ENCODE data around the gene MGME1. TPM values are rescaled to one million over a fixed set of nuclear protein-coding genes. Genes with fewer than 3 reads are reported as not detected.

The MGME1 gene
- total and polyA plus RNA-seq, 3 experiments from 2014 or later = 11.9 to 31.8 (median 29.2) TPM

DNA sequence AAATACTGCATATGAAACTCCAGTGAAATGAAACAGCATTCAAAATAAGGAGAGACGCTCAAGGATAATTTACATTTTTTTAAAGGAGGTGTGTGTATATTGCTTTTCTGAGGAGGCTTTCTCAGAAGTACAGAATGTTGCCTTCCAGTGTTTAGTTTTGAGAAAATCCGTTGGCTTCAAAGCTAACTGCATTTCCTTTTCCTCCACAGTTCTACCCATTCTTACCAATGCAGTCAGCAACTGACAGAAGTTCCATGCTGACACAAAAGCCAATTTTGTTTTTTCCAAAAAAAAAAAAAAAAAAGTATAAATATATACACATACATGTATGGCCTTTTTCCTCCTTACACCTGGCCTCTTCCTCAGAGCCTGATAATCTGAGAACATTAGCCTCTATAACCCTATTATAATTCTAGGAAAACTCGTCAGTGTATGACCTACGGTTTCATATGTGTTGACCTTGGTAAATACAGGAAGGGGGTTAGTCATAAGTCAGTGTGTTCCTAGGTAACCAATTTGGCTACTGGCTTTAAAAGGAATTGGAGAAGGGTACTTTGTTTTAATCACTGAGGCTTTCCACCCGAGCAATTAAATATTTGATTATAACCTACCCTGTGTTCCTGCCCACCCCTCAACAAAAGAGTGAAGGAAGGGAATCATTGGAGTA is 24.2 kb downstream of the MGME1 start:
- peaks cover 0 to 21% (median 2%) of the 10 kb centered on the region in 3 donors for H3K36me3 Mint-ChIP-seq
- Histone ChIP-seq H3K4me1 (ENCODE audit: insufficient read depth, low read length) (peaks cover 8% of the 10 kb centered on the region), H3K9me3 (ENCODE audit: low read length) (no peaks in the 10 kb centered on the region), H3K36me3 (ENCODE audit: insufficient read depth, low read length) (no peaks in the 10 kb centered on the region), H3K27me3 (ENCODE audit: insufficient read depth, low read length, poor library complexity, severe bottlenecking) (no peaks in the 10 kb centered on the region), H3K27ac (ENCODE audit: low read depth, low read length) (no peak overlapping the region), H3K4me3 (ENCODE audit: low read length) (no peak overlapping the region)
- no peak for DNase-seq
- CTCF ChIA-PET = interaction anchor here (0.6 to 1.8 kb wide), 2 partner anchors 275 to 487 kb away, joined by 3 to 7 read pairs; no protein-coding TSS in a partner anchor
- H3K27ac Mint-ChIP-seq = peak overlapping the region in 2 of 8 donors; percentile 9 to 54
- POLR2A ChIA-PET = no interaction called here
- H3K27me3 Mint-ChIP-seq = no peaks in the 10 kb centered on the region
- no peaks in the 10 kb centered on the region for H3K9me3 Mint-ChIP-seq
- peaks cover 8 to 11% (median 9%) of the 10 kb centered on the region in 3 donors for H3K4me1 Mint-ChIP-seq
- no peak overlapping the region for H3K4me3 Mint-ChIP-seq

DNA sequence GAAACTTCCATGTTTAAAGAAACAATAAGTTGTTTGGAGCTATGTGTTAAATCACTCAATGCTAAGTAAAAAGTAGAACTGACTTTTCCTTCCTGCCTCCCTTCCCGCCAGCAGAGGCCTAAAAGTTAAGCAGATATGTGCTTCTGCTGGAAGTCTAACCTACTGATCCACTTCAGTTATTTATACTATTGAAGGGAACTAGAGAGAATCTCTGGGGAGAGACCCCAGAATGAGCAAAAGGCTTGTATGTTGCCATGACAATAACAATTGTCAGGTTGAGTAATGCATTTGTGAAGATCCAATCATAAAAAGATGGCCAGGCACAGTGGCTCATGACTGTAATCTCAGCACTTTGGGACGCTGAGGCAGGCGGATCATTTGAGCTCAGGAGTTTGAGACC is 24.7 kb downstream of the MGME1 start:
- Mint-ChIP-seq H3K4me3 (no peak overlapping the region), H3K4me1 (peaks cover 5 to 7% (median 6%) of the 10 kb centered on the region in 3 donors), H3K27ac (no peak overlapping the region), H3K27me3 (no peaks in the 10 kb centered on the region), H3K9me3 (no peaks in the 10 kb centered on the region), H3K36me3 (peaks cover 0 to 17% (median 2%) of the 10 kb centered on the region in 3 donors)
- DNase-seq = no peak
- H3K27ac ChIP-seq (ENCODE audit: low read depth, low read length) = no peak overlapping the region
- no peak overlapping the region for H3K4me3 ChIP-seq (ENCODE audit: low read length)
- H3K9me3 ChIP-seq (ENCODE audit: low read length) = no peaks in the 10 kb centered on the region
- ChIA-PET POLR2A (no interaction called here), CTCF (interaction anchor here (0.9 to 1.8 kb wide), 3 partner anchors 54 to 488 kb away, joined by 3 to 7 read pairs (median 3); no protein-coding TSS in a partner anchor)
- H3K4me1 ChIP-seq (ENCODE audit: insufficient read depth, low read length) = peaks cover 3% of the 10 kb centered on the region
- H3K27me3 ChIP-seq (ENCODE audit: insufficient read depth, low read length, poor library complexity, severe bottlenecking) = no peaks in the 10 kb centered on the region
- no peaks in the 10 kb centered on the region for H3K36me3 ChIP-seq (ENCODE audit: insufficient read depth, low read length)

DNA sequence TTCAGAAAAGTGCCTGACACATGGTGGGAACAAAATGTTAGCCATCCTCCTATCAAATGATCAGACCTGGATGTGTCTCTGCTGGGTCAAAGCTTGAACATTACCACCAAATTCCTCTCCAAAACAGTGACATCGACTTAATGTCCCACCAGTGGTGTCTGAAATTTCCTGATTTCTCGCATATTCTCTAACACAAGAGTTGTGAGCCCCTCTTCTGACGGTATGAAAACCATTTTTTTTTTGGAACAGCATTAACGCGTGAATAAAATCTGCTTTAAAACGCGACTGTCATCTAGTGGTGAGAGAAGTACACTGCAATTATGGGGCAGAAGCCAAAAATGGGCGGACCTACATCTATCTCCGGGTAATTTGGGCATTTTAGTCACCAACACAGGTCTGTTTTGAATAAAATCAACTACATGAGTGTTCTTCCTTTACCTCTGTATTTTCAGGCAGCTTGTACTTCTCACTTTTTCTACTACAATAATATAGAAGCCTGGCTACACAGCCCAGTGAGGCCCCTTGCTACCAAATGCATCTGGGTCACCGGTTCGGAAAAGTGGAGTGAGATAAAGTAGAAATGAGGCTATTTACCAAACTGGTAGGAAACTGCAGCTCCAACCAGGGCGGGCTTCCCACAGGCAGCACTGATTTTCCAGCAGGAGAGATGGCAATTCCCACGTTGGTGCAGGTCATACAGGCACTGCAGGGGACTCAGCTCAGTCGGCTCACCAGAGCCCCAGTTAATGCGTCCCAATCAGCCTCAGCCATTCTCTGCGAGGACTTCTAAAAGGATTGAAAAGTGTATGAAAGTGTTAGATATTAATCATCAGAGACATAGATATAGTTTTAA is 27.4 kb downstream of the MGME1 start:
- H3K27me3 ChIP-seq (ENCODE audit: insufficient read depth, low read length, poor library complexity, severe bottlenecking) = no peaks in the 10 kb centered on the region
- no peak overlapping the region for H3K4me3 Mint-ChIP-seq
- no peak overlapping the region for H3K27ac ChIP-seq (ENCODE audit: low read depth, low read length)
- peaks cover 3% of the 10 kb centered on the region for H3K4me1 ChIP-seq (ENCODE audit: insufficient read depth, low read length)
- no peaks in the 10 kb centered on the region for H3K27me3 Mint-ChIP-seq
- peaks cover 5 to 7% (median 6%) of the 10 kb centered on the region in 3 donors for H3K4me1 Mint-ChIP-seq
- CTCF ChIA-PET = interaction anchor here (1.1 to 3.6 kb wide), 13 partner anchors 12 to 491 kb away, joined by 3 to 25 read pairs (median 5); partner anchors contain the start of genes DSTN, MGME1, RRBP1 and SNX5
- H3K4me3 ChIP-seq (ENCODE audit: low read length) = no peak overlapping the region
- no peaks in the 10 kb centered on the region for H3K9me3 ChIP-seq (ENCODE audit: low read length)
- DNase-seq = peak; percentile 3 to 59 (median 51)
- no peaks in the 10 kb centered on the region for H3K36me3 Mint-ChIP-seq
- no peaks in the 10 kb centered on the region for H3K36me3 ChIP-seq (ENCODE audit: insufficient read depth, low read length)
- no peaks in the 10 kb centered on the region for H3K9me3 Mint-ChIP-seq
- POLR2A ChIA-PET = no interaction called here
- peak overlapping the region in 2 of 8 donors; percentile 9 to 19 for H3K27ac Mint-ChIP-seq

DNA sequence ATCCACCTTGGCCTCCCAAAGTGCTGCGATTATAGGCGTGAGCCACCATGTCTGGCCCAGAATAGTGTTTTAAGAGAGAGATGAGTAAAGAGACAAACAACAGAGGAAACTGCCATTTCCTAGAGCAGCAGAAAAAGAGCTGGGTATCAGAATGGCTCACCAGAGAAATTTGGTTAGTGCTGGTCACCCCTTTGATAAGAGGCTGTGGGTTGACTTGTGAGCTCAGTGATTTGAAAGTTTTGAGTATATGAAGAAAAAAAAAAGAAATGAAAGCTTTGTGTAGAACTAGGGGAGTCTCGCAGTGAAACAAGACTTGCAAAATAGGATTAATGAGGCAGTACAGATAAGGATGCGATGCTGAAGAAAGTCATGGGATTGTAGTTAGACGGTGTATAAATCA is 29.6 kb downstream of the MGME1 start:
- CTCF ChIA-PET = interaction anchor here (0.8 to 2.1 kb wide), 2 partner anchors 30 to 316 kb away, joined by 3 to 8 read pairs; partner anchors contain the start of genes MGME1, RRBP1 and SNX5
- Histone ChIP-seq H3K27me3 (ENCODE audit: insufficient read depth, low read length, poor library complexity, severe bottlenecking) (no peaks in the 10 kb centered on the region), H3K4me1 (ENCODE audit: insufficient read depth, low read length) (peaks cover 3% of the 10 kb centered on the region), H3K4me3 (ENCODE audit: low read length) (no peak overlapping the region), H3K9me3 (ENCODE audit: low read length) (no peaks in the 10 kb centered on the region), H3K36me3 (ENCODE audit: insufficient read depth, low read length) (no peaks in the 10 kb centered on the region), H3K27ac (ENCODE audit: low read depth, low read length) (no peak overlapping the region)
- no peak for DNase-seq
- Mint-ChIP-seq H3K4me1 (peaks cover 5 to 7% (median 6%) of the 10 kb centered on the region in 3 donors), H3K4me3 (no peak overlapping the region), H3K9me3 (no peaks in the 10 kb centered on the region), H3K27me3 (no peaks in the 10 kb centered on the region), H3K36me3 (no peaks in the 10 kb centered on the region), H3K27ac (peak overlapping the region in 2 of 8 donors; percentile 28 to 30)
- POLR2A ChIA-PET = no interaction called here

DNA sequence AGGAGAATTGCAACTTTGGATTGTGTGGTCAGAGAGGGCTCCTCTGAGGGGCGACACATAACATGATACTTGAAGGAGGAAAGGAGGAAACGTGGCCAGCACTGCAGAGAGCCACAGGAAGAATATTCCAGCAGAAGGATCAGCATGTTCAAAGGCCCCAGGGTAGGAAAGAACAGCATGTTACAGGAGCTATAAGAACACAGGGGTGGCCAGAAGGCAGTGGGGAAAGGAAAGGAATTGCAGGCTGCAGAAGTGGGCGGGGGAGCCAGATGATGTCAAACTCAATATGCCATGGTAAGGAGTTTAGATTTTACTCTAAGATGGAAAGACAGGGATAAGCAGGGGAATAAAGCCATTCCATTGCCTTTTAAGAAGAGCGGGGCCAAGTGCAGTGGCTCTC is 30.7 kb downstream of the MGME1 start:
- H3K27ac ChIP-seq (ENCODE audit: low read depth, low read length) = no peak overlapping the region
- H3K27me3 ChIP-seq (ENCODE audit: insufficient read depth, low read length, poor library complexity, severe bottlenecking) = no peaks in the 10 kb centered on the region
- Mint-ChIP-seq H3K27ac (peak overlapping the region in 1 of 8 donors; percentile 15), H3K36me3 (no peaks in the 10 kb centered on the region), H3K4me3 (no peak overlapping the region), H3K4me1 (peaks cover 5 to 7% (median 6%) of the 10 kb centered on the region in 3 donors), H3K9me3 (no peaks in the 10 kb centered on the region), H3K27me3 (no peaks in the 10 kb centered on the region)
- POLR2A ChIA-PET = no interaction called here
- CTCF ChIA-PET = interaction anchor here (2.1 kb wide), 1 partner anchor 317 kb away, joined by 8 read pairs; the partner anchor contains the start of gene RRBP1
- H3K4me1 ChIP-seq (ENCODE audit: insufficient read depth, low read length) = peaks cover 3% of the 10 kb centered on the region
- no peak for DNase-seq
- H3K9me3 ChIP-seq (ENCODE audit: low read length) = no peaks in the 10 kb centered on the region
- no peaks in the 10 kb centered on the region for H3K36me3 ChIP-seq (ENCODE audit: insufficient read depth, low read length)
- no peak overlapping the region for H3K4me3 ChIP-seq (ENCODE audit: low read length)

DNA sequence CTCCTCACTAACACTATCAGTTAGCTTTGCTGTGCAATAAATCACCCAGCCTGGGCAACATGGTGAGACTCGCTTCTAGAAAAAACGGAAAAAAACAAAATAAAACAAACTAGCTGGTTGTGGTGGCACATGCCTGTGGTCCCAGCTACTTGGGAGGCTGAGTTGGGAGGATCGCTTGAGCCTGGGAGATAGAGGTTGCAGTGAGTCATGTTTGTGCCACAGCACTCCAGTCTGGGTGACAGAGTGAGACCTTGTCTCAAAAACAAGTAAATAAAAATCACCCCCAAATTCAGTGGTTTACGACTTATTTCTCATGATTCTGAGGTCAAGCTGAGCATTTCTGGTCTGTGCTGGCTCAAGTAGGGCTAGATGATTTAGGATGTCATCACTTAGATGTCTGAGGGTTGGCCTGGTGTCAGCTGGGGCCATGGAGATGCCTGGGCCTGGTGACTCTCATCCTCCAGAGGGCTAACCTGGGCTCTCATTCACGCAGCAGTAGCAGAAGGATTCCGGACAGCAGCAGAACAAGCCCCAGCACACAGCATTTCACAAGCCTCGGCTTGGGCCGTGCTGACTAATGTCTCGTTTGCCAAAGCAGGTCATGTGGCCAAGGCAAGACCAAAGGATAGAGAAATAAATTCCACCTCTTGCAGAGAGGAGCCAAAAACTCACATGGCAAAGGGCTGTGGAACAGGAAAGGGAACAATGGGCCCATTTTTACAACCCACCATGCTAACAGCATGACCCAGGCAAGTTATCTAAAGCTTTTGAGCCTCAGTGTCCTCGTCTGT is 32.5 kb downstream of the MGME1 start:
- Mint-ChIP-seq H3K4me3 (no peak overlapping the region), H3K27ac (peak overlapping the region in 2 of 8 donors; percentile 3 to 13), H3K4me1 (peaks cover 0 to under 1% (median under 1%) of the 10 kb centered on the region in 3 donors), H3K9me3 (no peaks in the 10 kb centered on the region), H3K27me3 (no peaks in the 10 kb centered on the region), H3K36me3 (no peaks in the 10 kb centered on the region)
- Histone ChIP-seq H3K27me3 (ENCODE audit: insufficient read depth, low read length, poor library complexity, severe bottlenecking) (no peaks in the 10 kb centered on the region), H3K36me3 (ENCODE audit: insufficient read depth, low read length) (no peaks in the 10 kb centered on the region), H3K4me1 (ENCODE audit: insufficient read depth, low read length) (no peaks in the 10 kb centered on the region), H3K4me3 (ENCODE audit: low read length) (no peak overlapping the region), H3K9me3 (ENCODE audit: low read length) (no peaks in the 10 kb centered on the region), H3K27ac (ENCODE audit: low read depth, low read length) (no peak overlapping the region)
- ChIA-PET CTCF (interaction anchor here (0.7 kb wide), 1 partner anchor 34 kb away, joined by 3 read pairs; no protein-coding TSS in a partner anchor), POLR2A (no interaction called here)
- DNase-seq = no peak

DNA sequence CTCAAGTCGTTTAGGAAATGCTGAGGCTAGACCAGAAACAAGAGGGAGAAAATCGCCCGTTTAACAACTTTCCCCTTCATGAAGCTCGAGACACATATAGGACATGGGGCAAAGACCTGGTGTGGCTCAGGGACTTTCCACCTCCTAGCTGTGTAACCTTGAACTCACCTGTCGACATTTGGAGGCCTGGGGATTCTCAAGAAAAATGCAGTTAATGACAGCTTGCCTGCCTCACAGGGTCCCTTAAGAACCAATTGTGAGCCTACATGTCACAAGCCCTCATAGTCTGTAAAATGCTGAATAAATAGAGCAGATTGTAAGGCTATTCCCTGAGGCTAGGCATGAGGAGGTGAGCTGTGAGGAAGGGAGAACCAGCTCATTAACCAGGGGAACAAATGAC is 35.1 kb downstream of the MGME1 start:
- ChIA-PET POLR2A (no interaction called here), CTCF (no interaction called here)
- Mint-ChIP-seq H3K27me3 (no peaks in the 10 kb centered on the region), H3K27ac (no peak overlapping the region), H3K9me3 (no peaks in the 10 kb centered on the region), H3K4me3 (peak overlapping the region in 1 of 7 donors; percentile 30), H3K36me3 (no peaks in the 10 kb centered on the region), H3K4me1 (no peaks in the 10 kb centered on the region)
- no peaks in the 10 kb centered on the region for H3K27me3 ChIP-seq (ENCODE audit: insufficient read depth, low read length, poor library complexity, severe bottlenecking)
- H3K4me1 ChIP-seq (ENCODE audit: insufficient read depth, low read length) = no peaks in the 10 kb centered on the region
- no peak overlapping the region for H3K4me3 ChIP-seq (ENCODE audit: low read length)
- no peak for DNase-seq
- H3K9me3 ChIP-seq (ENCODE audit: low read length) = no peaks in the 10 kb centered on the region
- no peak overlapping the region for H3K27ac ChIP-seq (ENCODE audit: low read depth, low read length)
- H3K36me3 ChIP-seq (ENCODE audit: insufficient read depth, low read length) = no peaks in the 10 kb centered on the region
